ENCODE results near the gene UNC5C. TPM values are rescaled to one million over a fixed set of nuclear protein-coding genes. Genes with fewer than 3 reads are reported as not detected.

Gene UNC5C
- total RNA-seq, 1 experiment from 2014 or later: 1.0 TPM

- no peak overlapping the region for H3K27ac Mint-ChIP-seq
- CTCF ChIA-PET: no interaction called here
- no peaks in the 10 kb centered on the region; the same call in 1 of the 2 replicates for H3K36me3 Mint-ChIP-seq
Measured at GRCh38 chr4:95296052-95296451, 252.7 kb downstream of the UNC5C start.

More at GRCh38 chr4:95296052-95296451, 252.7 kb downstream of the UNC5C start:
- Mint-ChIP-seq H3K4me3 (no peak overlapping the region), H3K27me3 (ENCODE audit: low read depth) (no peaks in the 10 kb centered on the region), H3K9me3 (peaks cover 19% of the 10 kb centered on the region), H3K4me1 (no peaks in the 10 kb centered on the region)
- TF ChIP-seq PREB (CRISPR knock-in tag; IDR thresholded peaks at IDR 0.05; ENCODE audit: borderline replicate concordance) (no peak), GABPB1 (CRISPR knock-in tag; IDR thresholded peaks at IDR 0.05) (no peak), NR2C2 (CRISPR knock-in tag; IDR thresholded peaks at IDR 0.05) (no peak), HMGA2 (CRISPR knock-in tag; IDR thresholded peaks at IDR 0.05) (no peak), IRF2 (CRISPR knock-in tag; IDR thresholded peaks at IDR 0.05; ENCODE audit: borderline replicate concordance, low read depth) (no peak), ZSCAN18 (CRISPR knock-in tag; IDR thresholded peaks at IDR 0.05) (no peak), MXD4 (CRISPR knock-in tag; IDR thresholded peaks at IDR 0.05; ENCODE audit: borderline replicate concordance) (no peak), ZNF232 (CRISPR knock-in tag; IDR thresholded peaks at IDR 0.05) (no peak), ZNF219 (CRISPR knock-in tag; IDR thresholded peaks at IDR 0.05; ENCODE audit: borderline replicate concordance) (no peak), TP53 (CRISPR knock-in tag; IDR thresholded peaks at IDR 0.05) (no peak), JAZF1 (CRISPR knock-in tag; IDR thresholded peaks at IDR 0.05) (no peak), RELA (CRISPR knock-in tag; IDR thresholded peaks at IDR 0.05; ENCODE audit: borderline replicate concordance) (no peak)
- TF ChIP-seq, protein P1, sequence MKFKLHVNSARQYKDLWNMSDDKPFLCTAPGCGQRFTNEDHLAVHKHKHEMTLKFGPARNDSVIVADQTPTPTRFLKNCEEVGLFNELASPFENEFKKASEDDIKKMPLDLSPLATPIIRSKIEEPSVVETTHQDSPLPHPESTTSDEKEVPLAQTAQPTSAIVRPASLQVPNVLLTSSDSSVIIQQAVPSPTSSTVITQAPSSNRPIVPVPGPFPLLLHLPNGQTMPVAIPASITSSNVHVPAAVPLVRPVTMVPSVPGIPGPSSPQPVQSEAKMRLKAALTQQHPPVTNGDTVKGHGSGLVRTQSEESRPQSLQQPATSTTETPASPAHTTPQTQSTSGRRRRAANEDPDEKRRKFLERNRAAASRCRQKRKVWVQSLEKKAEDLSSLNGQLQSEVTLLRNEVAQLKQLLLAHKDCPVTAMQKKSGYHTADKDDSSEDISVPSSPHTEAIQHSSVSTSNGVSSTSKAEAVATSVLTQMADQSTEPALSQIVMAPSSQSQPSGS (CRISPR knock-in tag; IDR thresholded peaks at IDR 0.05; ENCODE audit: borderline replicate concordance, low read depth): no peak
- TF ChIP-seq, protein P2, sequence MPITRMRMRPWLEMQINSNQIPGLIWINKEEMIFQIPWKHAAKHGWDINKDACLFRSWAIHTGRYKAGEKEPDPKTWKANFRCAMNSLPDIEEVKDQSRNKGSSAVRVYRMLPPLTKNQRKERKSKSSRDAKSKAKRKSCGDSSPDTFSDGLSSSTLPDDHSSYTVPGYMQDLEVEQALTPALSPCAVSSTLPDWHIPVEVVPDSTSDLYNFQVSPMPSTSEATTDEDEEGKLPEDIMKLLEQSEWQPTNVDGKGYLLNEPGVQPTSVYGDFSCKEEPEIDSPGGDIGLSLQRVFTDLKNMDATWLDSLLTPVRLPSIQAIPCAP (CRISPR knock-in tag; IDR thresholded peaks at IDR 0.05): no peak
- TF ChIP-seq, protein P3, sequence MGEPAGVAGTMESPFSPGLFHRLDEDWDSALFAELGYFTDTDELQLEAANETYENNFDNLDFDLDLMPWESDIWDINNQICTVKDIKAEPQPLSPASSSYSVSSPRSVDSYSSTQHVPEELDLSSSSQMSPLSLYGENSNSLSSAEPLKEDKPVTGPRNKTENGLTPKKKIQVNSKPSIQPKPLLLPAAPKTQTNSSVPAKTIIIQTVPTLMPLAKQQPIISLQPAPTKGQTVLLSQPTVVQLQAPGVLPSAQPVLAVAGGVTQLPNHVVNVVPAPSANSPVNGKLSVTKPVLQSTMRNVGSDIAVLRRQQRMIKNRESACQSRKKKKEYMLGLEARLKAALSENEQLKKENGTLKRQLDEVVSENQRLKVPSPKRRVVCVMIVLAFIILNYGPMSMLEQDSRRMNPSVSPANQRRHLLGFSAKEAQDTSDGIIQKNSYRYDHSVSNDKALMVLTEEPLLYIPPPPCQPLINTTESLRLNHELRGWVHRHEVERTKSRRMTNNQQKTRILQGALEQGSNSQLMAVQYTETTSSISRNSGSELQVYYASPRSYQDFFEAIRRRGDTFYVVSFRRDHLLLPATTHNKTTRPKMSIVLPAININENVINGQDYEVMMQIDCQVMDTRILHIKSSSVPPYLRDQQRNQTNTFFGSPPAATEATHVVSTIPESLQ (CRISPR knock-in tag; IDR thresholded peaks at IDR 0.05): no peak
- TF ChIP-seq, protein P4, sequence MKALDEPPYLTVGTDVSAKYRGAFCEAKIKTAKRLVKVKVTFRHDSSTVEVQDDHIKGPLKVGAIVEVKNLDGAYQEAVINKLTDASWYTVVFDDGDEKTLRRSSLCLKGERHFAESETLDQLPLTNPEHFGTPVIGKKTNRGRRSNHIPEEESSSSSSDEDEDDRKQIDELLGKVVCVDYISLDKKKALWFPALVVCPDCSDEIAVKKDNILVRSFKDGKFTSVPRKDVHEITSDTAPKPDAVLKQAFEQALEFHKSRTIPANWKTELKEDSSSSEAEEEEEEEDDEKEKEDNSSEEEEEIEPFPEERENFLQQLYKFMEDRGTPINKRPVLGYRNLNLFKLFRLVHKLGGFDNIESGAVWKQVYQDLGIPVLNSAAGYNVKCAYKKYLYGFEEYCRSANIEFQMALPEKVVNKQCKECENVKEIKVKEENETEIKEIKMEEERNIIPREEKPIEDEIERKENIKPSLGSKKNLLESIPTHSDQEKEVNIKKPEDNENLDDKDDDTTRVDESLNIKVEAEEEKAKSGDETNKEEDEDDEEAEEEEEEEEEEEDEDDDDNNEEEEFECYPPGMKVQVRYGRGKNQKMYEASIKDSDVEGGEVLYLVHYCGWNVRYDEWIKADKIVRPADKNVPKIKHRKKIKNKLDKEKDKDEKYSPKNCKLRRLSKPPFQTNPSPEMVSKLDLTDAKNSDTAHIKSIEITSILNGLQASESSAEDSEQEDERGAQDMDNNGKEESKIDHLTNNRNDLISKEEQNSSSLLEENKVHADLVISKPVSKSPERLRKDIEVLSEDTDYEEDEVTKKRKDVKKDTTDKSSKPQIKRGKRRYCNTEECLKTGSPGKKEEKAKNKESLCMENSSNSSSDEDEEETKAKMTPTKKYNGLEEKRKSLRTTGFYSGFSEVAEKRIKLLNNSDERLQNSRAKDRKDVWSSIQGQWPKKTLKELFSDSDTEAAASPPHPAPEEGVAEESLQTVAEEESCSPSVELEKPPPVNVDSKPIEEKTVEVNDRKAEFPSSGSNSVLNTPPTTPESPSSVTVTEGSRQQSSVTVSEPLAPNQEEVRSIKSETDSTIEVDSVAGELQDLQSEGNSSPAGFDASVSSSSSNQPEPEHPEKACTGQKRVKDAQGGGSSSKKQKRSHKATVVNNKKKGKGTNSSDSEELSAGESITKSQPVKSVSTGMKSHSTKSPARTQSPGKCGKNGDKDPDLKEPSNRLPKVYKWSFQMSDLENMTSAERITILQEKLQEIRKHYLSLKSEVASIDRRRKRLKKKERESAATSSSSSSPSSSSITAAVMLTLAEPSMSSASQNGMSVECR (CRISPR knock-in tag; IDR thresholded peaks at IDR 0.05; ENCODE audit: borderline replicate concordance): no peak
- TF ChIP-seq, protein P5, sequence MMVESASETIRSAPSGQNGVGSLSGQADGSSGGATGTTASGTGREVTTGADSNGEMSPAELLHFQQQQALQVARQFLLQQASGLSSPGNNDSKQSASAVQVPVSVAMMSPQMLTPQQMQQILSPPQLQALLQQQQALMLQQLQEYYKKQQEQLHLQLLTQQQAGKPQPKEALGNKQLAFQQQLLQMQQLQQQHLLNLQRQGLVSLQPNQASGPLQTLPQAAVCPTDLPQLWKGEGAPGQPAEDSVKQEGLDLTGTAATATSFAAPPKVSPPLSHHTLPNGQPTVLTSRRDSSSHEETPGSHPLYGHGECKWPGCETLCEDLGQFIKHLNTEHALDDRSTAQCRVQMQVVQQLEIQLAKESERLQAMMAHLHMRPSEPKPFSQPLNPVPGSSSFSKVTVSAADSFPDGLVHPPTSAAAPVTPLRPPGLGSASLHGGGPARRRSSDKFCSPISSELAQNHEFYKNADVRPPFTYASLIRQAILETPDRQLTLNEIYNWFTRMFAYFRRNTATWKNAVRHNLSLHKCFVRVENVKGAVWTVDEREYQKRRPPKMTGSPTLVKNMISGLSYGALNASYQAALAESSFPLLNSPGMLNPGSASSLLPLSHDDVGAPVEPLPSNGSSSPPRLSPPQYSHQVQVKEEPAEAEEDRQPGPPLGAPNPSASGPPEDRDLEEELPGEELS (CRISPR knock-in tag; IDR thresholded peaks at IDR 0.05): no peak
- ATAC-seq: no peak
- POLR2A ChIA-PET: no interaction called here
- no peak for DNase-seq (ENCODE audit: low spot score)
